Posterior vena cava (tissue), 2 donors: ENCODE results near the gene ATXN10. TPM values are rescaled to one million over a fixed set of nuclear protein-coding genes. Genes with fewer than 3 reads are reported as not detected.
"Not testable (repeated sequence)": the region's sequence is repeated elsewhere in the genome, so short reads cannot be mapped to it uniquely, and the experiment has no call there.

Source experiments
- DNase-seq: peaks from one replicate; pipeline ENCODE4 v3.0.0-alpha.2; 2020; ENCODE audit warnings: low spot score
- intact Hi-C, 2 donors: fragments of 100-400 bp; cut with DNase I; formaldehyde crosslinking; loops; one replicate each; pipeline versions ENCODE4 v1.14.1 to v1.14.2; 2022 to 2023
- long read RNA-seq, 2 donors: library from polyadenylated mRNA; unstranded; transcript quantifications; one replicate each; pipeline ENCODE4 v2.0.0, GENCODE V29; 2020 to 2021
- total RNA-seq, 2 donors: library from RNA; stranded (reverse); fragmentation: NEBNext Ultra II Directional; extraction: Animal tissue kit (Norgen Biotek cat#: 25700); gene quantifications; one replicate each; pipeline ENCODE4 v1.2.1, GENCODE V29; 2021
- donor health status: DM: yes; HTN: yes; CAD: no.
- donor health status: DM: yes; HTN: yes; CAD: no.

ATXN10 gene
- 100 to 1,000 TPM; 108 to 117 TPM for total RNA-seq
- long read RNA-seq, donor 1, transcript ATXN10-201 (12 exons, 3,329 nt), result major isoform, 32 of 50 reads
- long read RNA-seq, donor 1, partial matches to known transcripts, result 8 of 50 reads
- long read RNA-seq, donor 1, other reads (novel, unspliced or antisense), result 9 of 50 reads
- long read RNA-seq, donor 2, transcript ATXN10-201 (12 exons, 3,329 nt), result major isoform, 187 of 207 reads
- long read RNA-seq, donor 2, partial matches to known transcripts, result 7 of 207 reads
- long read RNA-seq, donor 2, other reads (novel, unspliced or antisense), result 10 of 207 reads

GRCh38 chr22:45671783-45672563 is at the start of gene ATXN10:
Gene ATXN10 (plus strand): TSS chr22:45671834. CDS start chr22:45672064, 230 bp downstream.
- peak; percentile 89 for DNase-seq
- intact Hi-C loops, result no loop called here

- intact Hi-C loops, result no loop called here
- peak; percentile 51 for DNase-seq
These were observed 49.6 kb upstream of the ATXN10 start for GRCh38 chr22:45621836-45622600.

GRCh38 chr22:45623464-45624145 is 48.0 kb upstream of the ATXN10 start:
- DNase-seq, intact Hi-C loops: not testable (repeated sequence)

- peak; percentile 61 for DNase-seq
These were observed 45.4 kb upstream of the ATXN10 start for GRCh38 chr22:45626198-45626651.

GRCh38 chr22:45627489-45628233 is 44.0 kb upstream of the ATXN10 start:
- intact Hi-C loops, result no loop called here

More at GRCh38 chr22:45626198-45626651, 45.4 kb upstream of the ATXN10 start:
- intact Hi-C loops, result no loop called here

GRCh38 chr22:45628515-45628914 is 43.1 kb upstream of the ATXN10 start:
- no peak for DNase-seq
- intact Hi-C loops, result no loop called here

More at GRCh38 chr22:45627489-45628233, 44.0 kb upstream of the ATXN10 start:
- DNase-seq, result no peak

GRCh38 chr22:45629469-45630089 is 42.1 kb upstream of the ATXN10 start:
- intact Hi-C loops, result loop anchor here (10.0 kb wide), 2 partner anchors 45 to 1695 kb away; no protein-coding TSS in a partner anchor

GRCh38 chr22:45630436-45630835 is 41.2 kb upstream of the ATXN10 start:
- peak; percentile 41 for DNase-seq
- intact Hi-C loops, result loop anchor here (10.0 kb wide), 2 partner anchors 46 to 1694 kb away; no protein-coding TSS in a partner anchor

More at GRCh38 chr22:45629469-45630089, 42.1 kb upstream of the ATXN10 start:
- peak; percentile 38 for DNase-seq

- intact Hi-C loops, result loop anchor here (10.0 kb wide), 2 partner anchors 46 to 1694 kb away; no protein-coding TSS in a partner anchor
- DNase-seq, result peak; percentile 64
These were observed 40.3 kb upstream of the ATXN10 start for GRCh38 chr22:45631140-45631840.

- intact Hi-C loops, result loop anchor here (10.0 kb wide), 2 partner anchors 47 to 1693 kb away; no protein-coding TSS in a partner anchor
- peak; percentile 22 for DNase-seq
These were observed 39.8 kb upstream of the ATXN10 start for GRCh38 chr22:45631841-45632238.

- intact Hi-C loops, result loop anchor here (10.0 kb wide), 2 partner anchors 48 to 1692 kb away; no protein-coding TSS in a partner anchor
- DNase-seq, result peak; percentile 49
These were observed 38.7 kb upstream of the ATXN10 start for GRCh38 chr22:45632791-45633515.

GRCh38 chr22:45636683-45637082 is 35.0 kb upstream of the ATXN10 start:
- intact Hi-C loops, result loop anchor here (10.0 kb wide), 2 partner anchors 52 to 1688 kb away; no protein-coding TSS in a partner anchor
- no peak for DNase-seq

- no peak for DNase-seq
- intact Hi-C loops, result loop anchor here (10.0 kb wide), 2 partner anchors 53 to 1687 kb away; no protein-coding TSS in a partner anchor
These were observed 33.4 kb upstream of the ATXN10 start for GRCh38 chr22:45638197-45638596.

- intact Hi-C loops, result loop anchor here (10.0 kb wide), 2 partner anchors 54 to 1686 kb away; no protein-coding TSS in a partner anchor
- DNase-seq, result peak; percentile 92
These were observed 32.5 kb upstream of the ATXN10 start for GRCh38 chr22:45638834-45639746.

- intact Hi-C loops, result loop anchor here (10.0 kb wide), 2 partner anchors 55 to 1685 kb away; no protein-coding TSS in a partner anchor
- no peak for DNase-seq
These were observed 31.9 kb upstream of the ATXN10 start for GRCh38 chr22:45639747-45640102.
